ENCODE data around the gene ZNF154.

Gene ZNF154

DNA sequence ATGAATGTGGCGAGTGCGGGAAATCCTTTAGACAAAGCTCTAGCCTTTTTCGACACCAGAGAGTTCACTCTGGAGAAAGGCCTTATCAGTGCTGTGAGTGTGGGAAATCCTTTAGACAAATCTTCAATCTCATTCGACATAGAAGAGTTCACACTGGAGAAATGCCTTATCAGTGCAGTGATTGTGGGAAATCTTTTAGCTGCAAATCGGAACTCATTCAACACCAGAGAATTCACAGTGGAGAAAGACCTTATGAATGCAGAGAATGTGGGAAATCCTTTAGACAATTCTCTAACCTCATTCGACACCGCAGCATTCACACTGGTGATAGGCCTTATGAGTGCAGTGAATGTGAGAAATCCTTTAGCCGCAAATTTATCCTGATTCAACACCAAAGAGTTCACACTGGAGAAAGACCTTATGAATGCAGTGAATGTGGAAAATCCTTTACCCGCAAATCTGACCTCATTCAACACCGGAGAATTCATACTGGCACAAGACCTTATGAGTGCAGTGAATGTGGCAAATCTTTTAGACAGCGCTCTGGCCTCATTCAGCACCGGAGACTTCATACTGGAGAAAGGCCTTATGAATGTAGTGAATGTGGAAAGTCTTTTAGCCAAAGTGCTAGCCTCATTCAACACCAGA is 21.5 kb downstream of the ZNF154 start:
- DNase-seq: no peak
- in situ Hi-C loops (cut with HindIII; ENCODE audit: low pct_ligation_motif_present, low pct_unique_long_range_greater_than_20kb, low sequenced_read_pairs): no loop called here

DNA sequence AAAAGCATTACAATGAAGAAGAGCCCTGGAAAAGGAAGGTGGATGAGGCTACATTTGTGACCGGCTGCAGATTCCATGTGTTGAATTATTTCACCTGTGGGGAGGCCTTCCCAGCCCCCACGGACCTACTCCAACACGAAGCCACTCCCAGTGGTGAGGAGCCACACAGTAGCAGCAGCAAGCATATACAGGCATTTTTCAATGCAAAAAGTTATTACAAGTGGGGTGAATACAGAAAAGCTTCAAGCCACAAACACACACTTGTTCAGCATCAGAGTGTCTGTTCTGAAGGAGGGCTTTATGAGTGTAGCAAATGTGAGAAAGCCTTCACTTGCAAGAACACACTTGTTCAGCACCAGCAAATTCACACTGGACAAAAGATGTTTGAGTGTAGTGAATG is 22.3 kb downstream of the ZNF154 start:
- DNase-seq: no peak
- in situ Hi-C loops (cut with HindIII; ENCODE audit: low pct_ligation_motif_present, low pct_unique_long_range_greater_than_20kb, low sequenced_read_pairs): no loop called here

DNA sequence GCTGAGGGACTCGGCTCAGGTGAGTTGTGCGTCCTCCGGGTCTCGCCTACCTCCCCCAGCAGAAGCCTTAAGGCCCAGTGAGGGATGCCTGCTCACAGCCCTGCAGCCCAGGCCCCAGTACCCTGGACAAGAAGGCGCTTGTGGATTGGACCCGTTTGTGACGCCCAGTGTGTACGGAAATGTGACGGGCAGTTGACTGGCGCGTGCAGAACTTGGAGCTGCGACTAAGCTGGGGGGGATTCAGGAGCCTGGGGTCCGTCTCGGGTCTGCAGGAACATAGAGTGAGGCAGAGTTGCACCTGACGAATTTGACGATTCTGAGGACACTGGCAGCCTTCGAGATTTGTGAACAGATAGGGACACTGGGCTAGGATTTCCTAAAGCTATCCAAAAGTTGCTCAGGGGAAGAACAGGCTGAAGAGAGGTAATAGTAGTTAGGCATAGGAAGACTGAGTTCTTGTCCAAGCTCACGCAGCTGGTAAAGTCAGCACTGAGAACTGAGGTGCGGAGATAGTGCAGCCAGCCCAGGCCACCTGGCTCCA is 26.7 kb downstream of the ZNF154 start:
- in situ Hi-C loops (cut with HindIII; ENCODE audit: low pct_ligation_motif_present, low pct_unique_long_range_greater_than_20kb, low sequenced_read_pairs): no loop called here
- DNase-seq: peak; percentile 6

DNA sequence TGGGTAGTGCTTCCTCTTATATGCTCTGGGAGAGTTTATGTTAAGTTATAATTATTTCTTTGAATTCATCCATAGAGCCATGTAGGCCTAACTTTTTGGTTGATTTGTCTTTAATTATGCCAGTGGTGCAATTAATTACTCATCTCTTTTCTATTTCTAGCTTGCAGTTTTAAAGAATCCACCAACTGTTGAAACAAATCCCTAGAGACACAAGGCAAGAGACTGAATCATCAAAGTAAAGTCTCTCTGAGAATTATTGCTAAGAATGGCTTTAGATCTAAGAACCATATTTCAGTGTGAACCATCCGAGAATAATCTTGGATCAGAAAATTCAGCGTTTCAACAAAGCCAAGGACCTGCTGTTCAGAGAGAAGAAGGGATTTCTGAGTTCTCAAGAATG is 33.1 kb downstream of the ZNF154 start:
- in situ Hi-C loops (cut with HindIII; ENCODE audit: low pct_ligation_motif_present, low pct_unique_long_range_greater_than_20kb, low sequenced_read_pairs): no loop called here
- DNase-seq: no peak

DNA sequence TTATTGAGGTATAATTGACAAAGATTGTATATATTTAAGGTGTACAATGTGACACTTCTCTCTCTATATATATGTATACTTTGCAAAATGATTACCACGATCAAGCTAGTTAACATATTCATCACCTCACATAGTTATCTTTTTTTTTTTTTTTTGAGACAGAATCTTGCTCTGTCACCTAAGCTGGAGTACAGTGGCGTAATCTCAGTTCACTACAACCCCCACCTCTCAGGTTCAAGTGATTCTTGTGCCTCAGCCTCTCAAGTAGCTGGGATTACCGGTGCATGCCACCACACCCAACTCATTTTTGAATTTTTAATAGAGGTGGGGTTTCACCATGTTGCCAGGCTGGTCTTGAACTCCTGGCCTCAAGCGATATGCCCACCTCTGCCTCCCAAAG is 36.5 kb downstream of the ZNF154 start:
- in situ Hi-C loops (cut with HindIII; ENCODE audit: low pct_ligation_motif_present, low pct_unique_long_range_greater_than_20kb, low sequenced_read_pairs): no loop called here
- no peak for DNase-seq

DNA sequence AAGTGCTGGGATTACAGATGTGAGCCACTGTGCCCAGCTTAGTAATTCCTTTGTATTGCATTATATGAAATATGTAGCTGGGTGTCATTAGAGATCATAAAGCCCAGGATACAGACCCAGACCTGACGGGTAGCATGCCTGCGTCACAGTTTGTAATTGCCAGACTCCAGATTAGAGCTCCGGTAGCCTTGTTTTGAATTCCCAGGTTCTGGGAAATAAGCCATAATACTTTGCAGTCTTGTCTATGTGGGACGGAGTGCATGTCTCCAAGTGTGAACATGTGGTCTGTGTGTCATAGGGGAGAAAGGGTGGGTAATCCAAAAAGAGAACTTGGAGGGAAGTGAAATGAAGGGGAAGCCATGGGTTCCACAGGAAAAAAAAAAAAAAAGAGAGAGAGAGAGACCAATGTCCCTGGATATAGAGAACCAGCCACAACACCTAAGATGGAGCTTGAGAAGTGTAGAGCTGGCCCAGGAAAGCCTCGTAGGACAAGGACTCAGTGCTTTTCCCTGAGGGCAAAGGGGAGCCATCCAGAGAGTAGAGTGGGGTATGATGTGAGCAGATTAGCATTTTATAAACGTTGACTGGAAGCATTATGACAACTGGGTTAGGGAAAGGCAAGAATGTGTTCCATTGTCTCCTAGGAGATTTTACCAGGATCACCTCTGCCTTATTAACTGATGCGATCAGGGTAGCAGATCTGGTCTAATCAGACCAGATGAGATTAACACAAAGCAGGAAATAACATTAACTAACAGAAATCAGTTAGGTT is 37.7 kb downstream of the ZNF154 start:
- in situ Hi-C loops (cut with HindIII; ENCODE audit: low pct_ligation_motif_present, low pct_unique_long_range_greater_than_20kb, low sequenced_read_pairs): no loop called here
- DNase-seq: no peak

DNA sequence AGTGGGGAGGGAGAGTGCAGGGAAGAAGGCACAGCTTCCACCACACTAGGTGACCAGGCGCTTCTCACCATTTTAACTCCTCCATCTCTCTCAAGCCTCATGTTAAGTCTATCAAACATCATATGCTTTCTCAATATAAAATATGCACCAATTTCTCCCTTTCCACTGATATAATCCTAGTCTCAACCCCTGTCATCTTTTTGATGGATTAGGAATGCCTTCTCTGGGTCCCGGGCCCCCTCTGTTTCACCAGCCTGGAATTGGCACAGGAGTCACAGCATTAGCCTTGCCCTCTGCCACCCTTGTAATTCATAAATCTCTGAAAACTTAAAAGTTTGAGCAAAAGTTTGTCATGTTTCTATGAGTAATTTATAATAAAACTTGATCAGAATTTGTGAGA is 40.4 kb downstream of the ZNF154 start, which contains the start of gene ZSCAN4:
TSS of gene ZSCAN4 (plus strand) at position 301 of the 400 bp plus-strand sequence. CDS start 7,211 bp downstream, outside the sequence.
- in situ Hi-C loops (cut with HindIII; ENCODE audit: low pct_ligation_motif_present, low pct_unique_long_range_greater_than_20kb, low sequenced_read_pairs): no loop called here
- DNase-seq: no peak

DNA sequence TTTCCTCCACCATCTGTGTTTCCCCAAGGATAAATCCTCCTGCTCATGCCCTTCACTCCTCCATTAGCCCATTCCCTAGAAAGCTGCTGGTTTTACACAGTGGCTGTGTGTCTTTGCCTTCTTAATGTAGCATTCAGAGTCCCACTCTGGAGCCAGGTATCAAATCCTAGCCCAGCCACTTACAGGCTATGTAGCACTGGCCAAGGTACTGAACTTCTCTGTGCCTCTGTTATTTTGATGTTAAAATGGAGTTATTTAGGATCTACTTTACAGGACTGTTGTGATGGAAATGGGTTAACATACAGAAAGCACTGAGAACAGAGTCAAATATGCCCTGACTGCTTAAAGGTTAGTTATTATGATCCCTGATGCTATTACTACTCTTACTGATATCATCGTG is 41.8 kb downstream of the ZNF154 start:
- DNase-seq: no peak
- in situ Hi-C loops (cut with HindIII; ENCODE audit: low pct_ligation_motif_present, low pct_unique_long_range_greater_than_20kb, low sequenced_read_pairs): no loop called here

DNA sequence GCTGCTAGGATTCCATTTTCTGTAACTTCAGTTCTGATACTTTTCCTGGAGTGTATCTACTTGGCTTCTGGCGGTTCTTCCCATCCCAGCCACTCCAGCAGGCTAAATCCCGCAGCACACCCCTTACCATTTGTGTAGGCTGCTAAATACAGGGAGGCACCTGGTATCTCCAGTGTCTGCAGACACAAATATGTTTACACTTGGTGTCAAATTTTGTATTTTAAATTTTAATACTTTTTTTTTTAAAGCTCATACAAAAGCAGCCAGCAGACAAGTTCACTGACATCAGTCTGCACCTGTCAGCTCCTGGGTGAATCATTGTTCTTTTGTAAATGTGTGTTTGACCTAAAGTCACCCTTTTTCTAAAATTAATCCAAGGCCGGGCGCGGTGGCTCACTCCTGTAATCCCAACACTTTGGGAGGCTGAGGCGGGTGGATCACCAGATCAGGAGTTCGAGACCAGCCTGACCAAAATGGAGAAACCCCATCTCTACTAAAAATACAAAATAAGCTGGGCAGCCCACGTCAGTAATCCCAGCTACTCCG is 43.7 kb downstream of the ZNF154 start:
- in situ Hi-C loops (cut with HindIII; ENCODE audit: low pct_ligation_motif_present, low pct_unique_long_range_greater_than_20kb, low sequenced_read_pairs): no loop called here

DNA sequence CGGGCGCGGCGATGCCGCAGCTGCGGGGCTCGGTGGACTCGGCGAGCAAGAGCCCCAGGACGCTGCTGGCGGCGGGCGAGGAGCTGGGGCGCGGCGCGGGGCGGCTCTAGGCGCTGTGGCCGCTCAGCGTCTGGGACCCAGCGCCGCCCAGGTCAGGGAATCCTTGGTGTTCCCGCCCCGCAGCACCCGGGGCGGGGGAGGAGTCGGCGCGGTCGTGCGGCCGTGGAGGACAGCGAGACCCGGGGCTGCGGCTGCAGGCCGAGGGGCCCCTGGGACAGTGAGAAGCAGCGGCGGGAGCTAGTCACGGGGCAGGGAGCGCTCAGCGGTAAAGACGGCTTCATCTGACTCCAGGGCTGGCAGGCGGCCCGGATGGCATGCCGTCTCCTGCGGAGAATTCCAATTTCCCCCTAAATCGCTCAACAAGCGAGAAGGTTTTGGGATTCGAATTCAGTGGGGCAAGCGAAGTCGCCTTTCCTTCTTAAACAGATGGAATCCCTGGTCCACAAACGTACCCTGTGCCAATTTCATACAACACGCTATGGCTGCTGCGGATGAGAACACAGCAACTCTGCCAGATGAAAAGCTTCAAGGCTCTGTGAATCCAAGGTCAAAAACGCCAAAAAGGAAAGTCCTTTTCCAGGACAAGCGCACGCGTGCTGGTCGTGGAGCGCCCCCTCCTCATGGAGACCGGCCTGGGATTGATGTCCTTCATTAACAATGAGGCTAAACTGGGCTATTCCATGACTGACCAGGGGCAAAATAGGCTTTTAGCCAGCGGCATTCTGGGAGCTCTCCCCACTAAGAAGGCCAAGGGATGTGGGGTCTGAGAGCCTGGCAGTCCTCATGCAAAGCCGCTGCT is 44.5 kb downstream of the ZNF154 start:
- in situ Hi-C loops (cut with HindIII; ENCODE audit: low pct_ligation_motif_present, low pct_unique_long_range_greater_than_20kb, low sequenced_read_pairs): no loop called here

More for the DNA sequence above, 43.7 kb downstream of the ZNF154 start:
- DNase-seq: no peak

DNA sequence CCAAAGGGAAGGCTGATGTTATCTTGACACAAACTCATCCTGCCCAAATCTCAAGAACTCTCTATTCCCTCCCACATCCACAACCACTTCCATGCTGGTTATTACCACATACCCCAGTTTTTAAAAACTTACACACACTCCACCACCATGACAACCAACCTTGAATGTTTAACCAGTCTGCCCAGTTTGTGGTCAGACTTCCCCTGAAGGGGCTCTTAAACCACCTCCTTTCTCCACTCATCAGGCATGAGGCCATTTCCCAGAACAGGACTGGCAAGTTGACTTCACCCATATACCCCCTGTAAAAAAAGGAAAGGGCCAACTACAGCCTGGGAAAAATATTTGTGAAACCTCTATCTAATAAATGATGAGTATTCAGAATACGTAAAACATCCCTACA is 52.7 kb downstream of the ZNF154 start:
- DNase-seq: no peak
- in situ Hi-C loops (cut with HindIII; ENCODE audit: low pct_ligation_motif_present, low pct_unique_long_range_greater_than_20kb, low sequenced_read_pairs): no loop called here

More for the DNA sequence above, 44.5 kb downstream of the ZNF154 start:
- DNase-seq: peak; percentile 32

DNA sequence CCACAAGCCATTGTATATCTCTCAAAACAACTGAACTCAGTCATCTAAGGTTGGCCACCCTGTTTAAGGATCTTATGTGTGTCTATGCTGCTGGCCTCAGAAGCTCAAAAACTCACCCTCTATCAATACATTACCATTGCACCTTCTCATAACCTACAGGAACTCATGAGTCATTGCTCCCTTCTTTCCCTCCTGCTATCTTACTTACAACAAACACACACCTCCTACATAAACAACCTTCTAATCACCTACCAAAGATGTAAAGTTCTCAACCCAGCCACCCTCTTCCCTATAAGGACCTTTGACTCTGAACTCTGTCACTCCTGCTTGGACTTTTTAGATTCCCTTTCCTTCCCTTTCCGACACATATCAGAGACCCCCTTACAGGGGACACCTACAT is 53.6 kb downstream of the ZNF154 start:
- no peak for DNase-seq
- in situ Hi-C loops (cut with HindIII; ENCODE audit: low pct_ligation_motif_present, low pct_unique_long_range_greater_than_20kb, low sequenced_read_pairs): no loop called here

DNA sequence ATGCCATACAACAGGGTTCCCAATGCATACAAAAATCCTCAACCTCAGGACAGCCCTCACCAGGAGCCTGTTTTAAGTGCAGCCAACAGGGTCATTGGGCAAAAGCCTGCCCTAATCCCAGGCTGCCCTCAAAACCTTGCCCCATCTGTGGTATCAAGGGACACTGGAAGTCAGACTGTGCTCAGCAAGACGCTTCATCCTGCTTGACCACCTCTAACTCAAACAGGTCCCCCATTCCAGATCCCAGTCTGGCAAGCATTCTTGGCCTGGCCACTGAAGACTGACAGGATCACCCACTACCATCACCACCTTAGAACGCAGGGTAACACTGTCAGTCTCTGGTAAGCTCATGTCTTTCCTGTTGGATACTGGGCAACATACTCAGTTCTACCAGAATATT is 55.3 kb downstream of the ZNF154 start:
- DNase-seq: no peak
- in situ Hi-C loops (cut with HindIII; ENCODE audit: low pct_ligation_motif_present, low pct_unique_long_range_greater_than_20kb, low sequenced_read_pairs): no loop called here

DNA sequence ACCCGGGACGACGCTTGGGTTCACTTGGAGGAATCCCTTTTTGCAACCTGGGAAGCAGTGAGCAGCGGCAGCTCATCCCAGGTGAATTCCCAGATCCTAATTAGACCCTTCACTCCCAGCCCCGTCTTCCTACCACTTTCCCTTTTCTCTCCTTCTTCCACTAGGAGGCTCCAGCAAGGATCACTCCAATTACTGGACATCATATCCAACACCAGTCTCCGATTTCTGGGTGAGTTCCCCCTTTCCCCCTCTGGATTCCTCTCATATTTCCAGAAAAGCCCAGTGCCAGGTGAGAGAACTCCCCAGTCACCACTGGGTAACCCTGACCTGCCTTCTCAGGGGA is 57.4 kb downstream of the ZNF154 start:
- in situ Hi-C loops (cut with HindIII; ENCODE audit: low pct_ligation_motif_present, low pct_unique_long_range_greater_than_20kb, low sequenced_read_pairs): no loop called here
- no peak for DNase-seq

DNA sequence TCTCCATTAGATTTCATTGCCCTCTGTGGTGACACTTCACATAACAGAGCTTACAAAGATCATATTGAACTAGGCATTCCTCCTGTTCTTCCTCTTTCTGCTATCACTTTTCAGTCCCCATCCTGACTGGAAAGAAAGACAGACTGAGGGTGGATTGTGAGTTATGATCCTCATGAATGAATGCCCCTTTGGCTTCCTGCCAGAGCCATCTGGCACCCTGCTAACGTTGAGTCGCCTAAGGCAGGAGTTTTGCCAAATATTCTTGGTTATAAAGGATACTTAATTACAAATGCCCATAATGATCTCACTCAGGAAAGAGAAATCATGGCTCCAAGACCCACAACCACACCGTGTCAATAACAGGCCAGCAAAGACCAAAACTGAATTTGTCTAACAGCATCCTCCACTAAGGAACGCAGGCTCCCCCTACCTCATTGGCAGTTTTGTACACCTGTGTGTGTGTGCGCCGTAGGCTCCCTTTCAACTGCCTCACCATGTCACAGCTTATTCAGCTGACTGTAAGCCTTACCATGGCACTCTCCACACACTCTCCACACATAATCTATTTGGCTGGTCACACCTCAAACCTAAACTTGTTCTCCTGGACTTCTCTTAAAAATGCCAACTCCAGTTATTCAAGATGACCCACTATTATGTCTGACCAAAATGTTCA is 60.5 kb downstream of the ZNF154 start:
- in situ Hi-C loops (cut with HindIII; ENCODE audit: low pct_ligation_motif_present, low pct_unique_long_range_greater_than_20kb, low sequenced_read_pairs): no loop called here

More for the DNA sequence above, 60.5 kb downstream of the ZNF154 start:
- DNase-seq: no peak
